GM21381 (cell line): ENCODE measurements around the gene RNF123.

Source experiments
- ATAC-seq: cut with Tn5 transposase; IDR thresholded peaks from one replicate; pipeline ENCODE4 v1.9.1; 2021; ENCODE audit warnings: mild to moderate bottlenecking, moderate library complexity; ENCODE audit not compliant: unreplicated experiment

Gene RNF123

DNA sequence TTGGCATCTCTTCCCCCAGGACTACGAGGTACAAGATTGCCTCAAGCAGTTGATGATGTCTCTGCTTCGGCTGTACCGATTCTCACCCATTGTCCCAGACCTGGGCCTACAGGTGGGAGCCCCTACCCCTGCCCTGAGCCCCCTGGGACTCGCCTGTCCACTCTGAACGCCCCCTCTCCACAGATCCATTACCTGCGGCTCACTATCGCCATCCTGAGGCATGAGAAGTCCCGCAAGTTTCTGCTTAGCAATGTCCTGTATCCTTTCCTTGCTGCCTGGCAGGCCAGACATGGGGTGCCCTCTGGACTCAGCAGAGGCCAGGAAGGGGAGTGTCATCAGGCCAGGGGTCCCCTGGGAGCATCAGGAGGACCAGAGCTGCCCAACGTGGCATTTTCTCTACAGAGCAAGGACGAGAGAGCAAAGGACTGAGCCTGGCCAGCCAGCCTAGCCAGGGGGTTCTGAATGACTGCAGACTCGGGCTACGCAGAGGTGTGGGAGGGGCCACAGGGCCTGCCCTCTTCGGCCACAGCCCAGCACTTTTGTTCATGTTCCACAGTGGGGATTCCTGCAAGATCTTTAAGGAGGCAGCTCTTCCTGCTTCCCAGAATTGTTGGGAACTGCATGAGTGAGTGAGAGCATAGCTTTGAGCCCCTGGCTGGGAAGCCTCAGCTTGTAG is 11.2 kb downstream of the RNF123 start:
- no peak for ATAC-seq

DNA sequence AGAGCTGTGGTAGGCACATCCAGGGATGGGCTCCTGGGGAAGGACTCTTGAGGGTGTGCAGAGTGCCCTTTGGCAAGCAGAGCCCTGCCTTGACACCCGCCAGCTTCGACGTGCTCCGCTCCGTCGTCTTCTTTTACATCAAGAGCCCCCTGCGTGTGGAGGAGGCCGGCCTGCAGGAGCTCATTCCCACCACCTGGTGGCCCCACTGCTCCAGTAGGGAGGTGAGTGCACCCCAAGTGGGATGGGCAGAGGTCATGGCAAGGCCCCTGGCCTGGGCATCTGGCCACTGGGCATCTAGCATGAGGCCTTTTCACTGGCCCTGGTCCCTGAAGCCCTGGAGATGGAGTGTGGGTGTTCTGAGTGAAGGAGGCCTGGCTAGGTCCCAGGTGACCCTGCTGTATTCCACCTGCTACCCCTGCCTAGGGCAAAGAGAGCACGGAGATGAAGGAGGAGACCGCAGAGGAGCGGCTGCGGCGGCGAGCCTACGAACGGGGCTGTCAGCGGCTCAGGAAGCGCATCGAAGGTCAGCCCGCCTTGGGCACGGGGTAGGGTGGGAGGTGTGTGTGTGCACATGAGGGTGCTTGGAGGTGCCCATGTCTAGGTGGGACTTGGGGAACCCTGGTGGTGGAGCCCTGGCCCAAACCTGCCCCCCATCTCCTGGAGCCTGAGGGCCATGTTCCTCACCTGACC is 12.2 kb downstream of the RNF123 start:
- ATAC-seq, result no peak

DNA sequence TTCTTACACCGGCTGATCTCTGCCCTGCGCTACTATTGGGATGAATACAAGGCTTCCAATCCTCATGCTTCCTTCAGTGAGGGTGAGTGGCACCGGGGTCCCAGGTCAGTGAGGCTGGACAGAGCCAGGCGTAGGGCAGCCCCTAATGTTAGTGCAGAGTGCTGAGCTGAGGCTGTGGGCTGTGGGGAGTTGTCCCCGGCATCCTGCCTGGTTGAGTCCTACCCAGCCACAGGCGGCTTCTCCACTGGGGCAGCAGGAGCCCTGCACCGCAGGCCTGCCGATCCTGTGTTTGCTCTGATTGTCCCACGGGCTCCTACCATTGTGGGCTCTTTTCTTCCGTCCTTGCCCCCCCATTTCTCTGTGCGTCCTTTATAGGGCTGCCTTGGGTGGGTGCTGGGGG is 13.3 kb downstream of the RNF123 start:
- no peak for ATAC-seq

DNA sequence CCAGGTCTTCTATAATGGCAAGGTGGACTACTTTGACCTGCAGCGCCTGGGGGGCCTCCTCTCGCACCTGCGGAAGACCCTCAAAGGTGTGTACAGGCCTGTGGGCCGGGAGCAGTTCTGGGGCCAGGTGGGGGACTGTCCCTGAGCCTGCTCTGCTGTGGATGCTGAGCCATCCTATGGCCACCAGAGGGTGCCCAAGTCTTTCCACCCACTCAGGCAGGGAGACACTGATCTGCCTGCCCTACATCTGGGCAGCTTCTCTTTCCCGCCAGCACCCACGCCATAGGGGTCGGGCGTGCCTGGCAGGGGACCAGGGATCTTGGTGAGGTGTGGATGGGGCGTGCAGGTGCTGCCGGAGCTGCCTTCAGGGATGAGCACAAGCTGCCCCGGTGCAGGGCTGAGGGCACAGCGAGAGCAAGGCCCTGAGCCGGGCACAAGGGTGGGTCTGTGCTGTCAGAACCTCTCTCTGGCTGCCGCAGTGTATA is 14.1 kb downstream of the RNF123 start:
- ATAC-seq, result no peak

DNA sequence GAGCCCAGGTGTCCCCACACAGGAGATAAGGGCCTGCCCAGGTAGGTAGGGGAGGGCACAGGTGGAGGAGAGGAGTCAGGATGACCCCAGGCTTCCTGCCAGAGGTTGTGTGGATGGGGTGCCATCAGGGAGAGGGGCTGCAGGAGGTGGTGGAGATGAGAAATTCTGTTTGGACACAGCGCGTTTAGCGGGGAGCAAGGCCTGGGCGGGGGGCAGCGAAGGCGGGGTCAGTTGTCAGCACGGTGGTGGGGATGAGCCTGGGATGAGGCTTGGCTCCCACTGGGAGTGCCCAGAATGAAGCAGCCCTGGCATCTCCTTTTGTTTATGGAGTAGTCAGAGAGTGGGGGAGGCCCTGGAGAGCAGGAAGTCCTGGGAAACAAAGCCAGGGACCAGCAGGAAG is 14.6 kb downstream of the RNF123 start:
- no peak for ATAC-seq

DNA sequence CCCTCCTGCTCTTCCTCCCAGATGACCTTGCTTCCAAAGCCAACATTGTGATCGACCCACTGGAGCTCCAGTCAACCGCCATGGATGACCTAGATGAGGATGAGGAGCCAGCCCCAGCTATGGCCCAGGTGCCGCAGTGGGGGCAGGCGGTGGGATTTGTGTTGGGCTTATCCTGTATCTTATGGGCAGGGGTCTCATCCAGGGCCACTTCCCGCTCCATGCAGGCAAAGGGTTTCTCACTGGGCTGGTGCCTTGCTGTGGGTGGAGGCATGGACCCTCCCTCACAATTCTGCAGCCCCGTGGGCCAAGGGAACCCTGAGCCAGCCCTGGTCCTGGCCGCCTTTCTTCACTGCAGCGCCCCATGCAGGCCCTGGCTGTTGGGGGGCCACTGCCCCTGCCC is 15.3 kb downstream of the RNF123 start:
- ATAC-seq, result no peak

DNA sequence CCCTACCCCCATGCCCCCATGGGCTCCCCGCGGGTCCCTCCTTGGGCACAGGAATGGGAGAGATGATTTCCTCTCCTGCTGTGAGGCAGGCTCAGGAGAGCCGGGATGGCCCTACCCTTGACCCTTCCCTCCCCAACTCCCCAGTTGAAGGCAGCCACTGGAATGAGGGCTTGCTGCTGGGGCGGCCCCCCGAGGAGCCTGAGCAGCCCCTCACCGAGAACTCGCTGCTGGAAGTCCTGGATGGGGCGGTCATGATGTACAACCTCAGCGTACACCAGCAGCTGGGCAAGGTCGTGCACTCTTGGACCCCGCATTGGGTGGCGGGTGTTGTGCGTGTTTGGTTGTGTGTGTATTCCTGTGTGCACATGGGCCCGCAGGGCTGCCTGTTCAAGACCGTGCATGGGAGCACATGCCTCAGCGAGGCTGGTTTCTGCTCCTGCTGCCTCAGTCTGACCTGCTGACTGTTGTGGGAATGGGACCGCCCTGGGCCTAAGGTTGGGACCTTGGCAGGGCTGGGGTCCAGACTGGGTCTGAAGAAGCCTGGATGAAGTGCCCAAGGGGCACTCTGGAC is 16.1 kb downstream of the RNF123 start:
- ATAC-seq, result no peak

DNA sequence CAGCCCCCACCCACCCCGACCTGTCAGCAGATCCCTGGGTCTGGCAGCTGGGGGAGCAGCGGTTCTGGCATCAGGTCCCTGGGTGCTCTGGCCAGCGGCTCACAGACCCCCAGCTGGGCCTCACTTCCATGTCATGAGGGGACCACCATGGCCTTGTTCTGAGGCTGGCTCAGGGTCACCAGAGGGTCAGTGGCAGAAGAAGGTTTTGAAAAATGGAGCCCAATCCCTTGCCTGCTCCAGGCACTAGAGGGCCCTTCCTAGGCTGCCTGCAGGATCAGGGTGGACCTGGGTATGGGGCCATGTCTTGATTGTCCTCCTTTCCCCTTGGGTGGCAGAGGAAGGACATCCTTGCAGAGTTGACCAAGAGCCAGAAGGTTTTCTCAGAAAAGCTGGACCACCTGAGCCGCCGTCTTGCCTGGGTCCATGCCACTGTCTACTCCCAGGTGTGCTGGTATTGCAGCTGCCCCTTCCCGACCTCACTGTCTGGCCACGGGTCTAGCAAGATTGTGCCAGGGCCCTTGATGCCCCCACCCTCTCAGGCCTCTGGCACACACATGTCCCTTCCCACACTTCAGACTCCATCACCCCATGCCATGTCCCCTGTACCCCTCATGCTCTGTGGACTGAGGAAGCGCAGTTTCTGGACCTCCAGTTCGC is 17.2 kb downstream of the RNF123 start:
- no peak for ATAC-seq

DNA sequence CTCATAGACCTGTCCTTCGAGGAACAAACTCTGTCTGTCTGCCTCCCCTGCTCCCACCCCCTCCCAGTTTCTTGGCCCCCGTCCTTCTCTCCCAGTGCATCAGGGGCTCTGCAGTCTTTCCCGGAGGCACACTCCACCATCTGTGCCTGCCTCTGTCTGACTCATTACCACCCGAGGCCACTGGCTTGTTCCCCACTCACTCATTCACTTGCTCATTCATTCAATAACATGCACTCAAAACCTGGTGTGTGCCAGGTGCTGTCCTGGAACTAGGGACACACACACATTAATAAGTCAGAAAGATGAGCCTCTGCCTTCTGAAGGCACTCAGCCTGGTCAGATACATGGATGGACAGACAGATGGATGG is 17.7 kb downstream of the RNF123 start:
- no peak for ATAC-seq

DNA sequence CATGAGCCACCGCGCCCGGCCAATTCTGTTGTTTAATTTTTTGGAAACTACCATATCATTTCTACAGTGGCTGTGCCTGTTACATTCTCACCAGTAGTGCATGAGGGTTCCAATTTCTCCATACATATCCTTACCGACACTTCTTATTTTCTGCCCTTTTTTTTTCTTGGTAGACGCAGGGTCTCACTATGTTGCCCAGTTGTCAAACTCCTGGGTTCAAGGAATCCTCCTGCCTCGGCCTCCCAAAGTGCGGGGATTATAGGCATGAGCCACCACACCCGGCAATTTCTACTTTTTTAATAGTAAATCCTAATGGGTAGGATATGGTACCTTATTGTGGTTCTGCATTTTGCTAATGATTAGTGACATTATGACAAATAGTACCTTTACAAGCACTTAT is 20.5 kb downstream of the RNF123 start:
- no peak for ATAC-seq

DNA sequence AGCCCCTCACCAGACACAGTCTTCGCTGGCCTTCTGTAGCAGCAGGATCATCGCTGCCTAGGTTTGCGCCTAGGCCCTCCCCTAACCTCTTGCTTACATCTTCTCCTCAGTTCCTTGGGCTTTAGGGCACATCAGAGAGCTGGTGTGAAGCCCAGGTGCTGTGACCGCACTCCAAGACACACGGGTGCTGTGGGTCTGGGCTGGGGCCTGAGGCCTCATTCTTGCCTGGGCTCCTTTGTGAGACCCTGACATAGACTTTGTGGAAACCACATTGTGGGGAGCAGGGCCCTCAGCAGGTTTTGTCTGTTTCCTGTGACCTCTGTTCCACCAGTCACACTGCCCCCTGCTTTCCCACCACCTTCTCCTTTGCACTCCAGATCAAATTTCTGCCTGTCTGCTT is 22.1 kb downstream of the RNF123 start:
- no peak for ATAC-seq

DNA sequence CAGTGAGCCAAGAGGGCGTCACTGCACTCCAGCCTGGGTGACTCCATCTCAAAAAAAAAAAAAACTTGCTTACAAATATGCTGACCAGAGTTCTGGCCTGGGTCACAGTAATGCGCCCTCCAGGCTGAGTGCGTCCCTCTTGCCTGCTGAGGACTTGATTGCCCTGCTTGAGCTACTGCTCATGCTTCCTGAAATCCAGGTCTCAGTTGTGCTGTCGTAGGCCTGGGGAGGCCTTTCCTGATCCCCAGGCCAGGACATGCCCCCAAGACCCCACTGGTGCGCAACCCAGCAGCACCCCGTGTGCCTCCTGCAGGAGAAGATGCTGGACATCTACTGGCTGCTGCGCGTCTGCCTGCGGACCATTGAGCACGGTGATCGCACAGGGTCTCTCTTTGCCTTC is 22.8 kb downstream of the RNF123 start:
- no peak for ATAC-seq

DNA sequence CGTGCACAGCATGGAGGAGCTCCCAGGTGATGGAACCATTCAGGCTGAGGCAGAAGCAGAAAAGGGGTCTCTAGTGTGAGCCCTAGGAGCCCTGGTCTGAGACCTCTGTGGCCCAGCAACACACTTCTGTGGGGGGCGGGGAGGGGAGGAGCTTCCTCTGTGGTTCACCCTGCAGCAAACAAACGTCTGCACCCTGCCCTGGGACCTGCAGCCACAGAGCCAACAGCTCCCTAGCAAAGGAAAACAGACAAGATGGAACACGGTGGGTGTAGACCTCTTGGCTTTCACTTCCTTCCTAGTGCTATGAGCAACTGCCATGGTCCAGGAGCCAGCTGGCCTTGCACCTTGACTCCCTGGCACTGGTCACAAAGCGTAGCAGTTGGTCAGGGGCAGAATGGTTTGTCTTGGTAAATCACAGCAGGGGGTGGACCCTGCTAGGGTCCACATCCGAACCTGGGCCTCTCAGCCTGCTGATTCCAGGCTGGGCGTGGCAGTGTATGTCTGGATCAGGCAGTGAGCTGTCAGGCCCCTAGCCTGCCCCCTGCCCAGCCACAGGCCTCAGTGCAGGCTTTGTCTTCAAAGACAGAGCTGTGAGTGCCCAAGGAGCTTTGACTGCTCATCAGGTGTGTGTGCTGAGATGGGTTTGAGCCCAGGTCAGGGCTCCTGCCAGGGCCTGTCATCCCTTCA is 23.4 kb downstream of the RNF123 start:
- no peak for ATAC-seq

DNA sequence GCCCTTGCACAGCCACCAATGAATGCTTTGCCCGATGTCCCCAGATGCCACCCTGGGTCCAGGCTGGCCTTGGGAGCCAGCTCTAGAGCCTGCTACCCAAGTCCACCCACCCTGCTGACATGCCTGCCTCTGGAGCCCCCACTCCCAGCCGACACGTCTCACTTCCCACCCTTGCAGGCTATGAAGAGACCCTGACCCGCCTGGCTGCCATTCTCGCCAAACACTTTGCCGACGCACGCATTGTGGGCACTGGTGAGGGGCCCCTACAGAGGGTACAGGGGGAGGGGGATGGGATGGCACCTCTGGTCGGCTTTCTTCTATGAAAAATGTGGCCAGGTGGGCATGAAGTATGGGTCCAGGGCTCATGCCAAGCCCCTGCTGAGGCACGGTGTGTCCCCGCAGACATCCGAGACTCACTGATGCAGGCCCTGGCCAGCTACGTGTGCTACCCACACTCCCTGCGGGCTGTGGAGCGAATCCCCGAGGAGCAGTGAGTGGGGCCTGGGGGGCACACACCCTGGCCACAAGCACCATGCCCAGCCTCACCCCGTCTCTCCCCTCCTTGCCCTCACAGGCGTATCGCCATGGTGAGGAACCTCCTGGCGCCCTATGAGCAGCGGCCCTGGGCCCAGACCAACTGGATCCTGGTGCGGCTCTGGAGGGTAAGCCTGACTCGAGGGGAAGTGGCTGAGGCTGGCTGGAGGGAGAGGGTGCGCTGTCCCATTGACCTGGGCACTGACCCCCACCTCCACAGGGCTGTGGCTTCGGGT is 24.2 kb downstream of the RNF123 start:
- ATAC-seq, result no peak

DNA sequence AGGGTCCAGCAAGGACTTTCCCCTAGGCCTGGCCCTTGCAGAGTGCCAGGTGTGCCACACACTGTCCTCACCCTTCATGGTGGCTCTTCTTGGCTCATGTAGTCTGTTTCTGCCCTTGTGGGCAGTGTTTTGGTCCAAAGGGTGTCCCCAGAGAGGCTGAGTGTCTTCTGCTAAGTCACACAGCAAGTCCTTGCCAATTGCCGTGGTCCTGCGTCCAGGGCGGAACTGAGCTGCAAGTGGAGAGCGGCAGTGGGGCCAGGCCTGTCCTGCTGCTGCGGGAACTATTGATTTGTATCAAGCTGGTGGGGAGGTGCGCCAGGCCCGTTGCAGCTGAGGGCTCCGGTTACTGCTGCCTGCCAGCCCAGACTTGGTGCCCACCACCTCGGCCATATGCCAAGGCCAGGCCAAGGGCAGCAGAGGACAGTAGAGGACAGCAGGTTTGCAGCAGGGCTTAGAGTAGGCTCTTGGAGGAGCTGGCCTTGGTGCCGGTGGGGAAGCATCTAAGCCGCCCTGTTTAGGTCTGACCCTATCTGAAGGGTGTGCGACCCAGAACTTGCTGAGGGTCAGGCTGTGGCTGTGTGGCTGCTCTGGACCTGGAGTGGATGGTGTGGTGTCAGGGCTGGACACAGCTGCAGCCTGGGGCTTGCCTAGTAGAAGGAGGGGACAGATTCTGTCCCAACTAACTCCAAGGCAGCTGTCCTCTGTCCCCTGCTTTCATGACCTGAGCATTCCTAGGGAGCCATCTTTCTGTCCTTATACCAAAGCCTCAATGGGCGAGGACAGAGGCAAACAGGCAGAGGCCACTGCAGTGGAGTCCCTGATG is 25.6 kb downstream of the RNF123 start:
- ATAC-seq, result no peak

DNA sequence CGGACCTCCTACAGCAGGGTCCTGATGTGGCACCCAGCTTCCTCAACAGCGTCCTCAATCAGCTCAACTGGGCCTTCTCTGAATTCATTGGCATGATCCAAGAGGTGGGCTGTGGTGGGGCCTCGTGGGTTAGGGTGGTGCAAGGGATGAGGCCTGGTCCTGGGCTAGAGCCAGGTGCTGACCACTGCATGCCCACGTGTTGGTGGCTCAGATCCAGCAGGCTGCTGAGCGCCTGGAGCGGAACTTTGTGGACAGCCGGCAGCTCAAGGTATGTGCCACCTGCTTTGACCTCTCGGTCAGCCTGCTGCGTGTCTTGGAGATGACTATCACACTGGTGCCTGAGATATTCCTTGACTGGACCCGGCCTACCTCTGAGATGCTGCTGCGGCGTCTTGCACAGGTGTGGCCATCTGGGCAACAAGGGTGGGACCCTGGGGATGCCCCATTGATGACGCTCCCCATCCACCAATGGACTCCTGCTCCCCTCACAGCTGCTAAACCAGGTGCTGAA is 26.3 kb downstream of the RNF123 start:
- ATAC-seq, result no peak

DNA sequence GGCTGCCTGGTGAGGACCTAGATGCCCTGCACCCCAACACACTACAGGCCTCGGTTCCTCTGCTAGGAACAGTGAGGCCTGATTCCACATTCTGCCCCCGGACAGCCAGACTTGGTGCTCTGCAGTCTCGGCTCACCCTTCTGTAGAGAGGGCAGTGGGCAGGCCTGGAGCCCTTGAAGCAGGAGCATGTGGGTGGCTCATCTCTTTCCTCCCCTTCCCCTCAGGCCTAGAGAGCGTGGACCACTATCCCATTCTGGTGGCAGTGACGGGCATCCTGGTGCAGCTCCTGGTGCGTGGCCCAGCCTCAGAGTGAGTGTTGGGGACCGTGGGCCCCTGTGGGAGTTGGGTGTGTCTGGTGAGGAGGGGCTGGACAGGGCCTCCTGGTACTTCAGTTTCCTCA is 26.8 kb downstream of the RNF123 start:
- ATAC-seq, result no peak

DNA sequence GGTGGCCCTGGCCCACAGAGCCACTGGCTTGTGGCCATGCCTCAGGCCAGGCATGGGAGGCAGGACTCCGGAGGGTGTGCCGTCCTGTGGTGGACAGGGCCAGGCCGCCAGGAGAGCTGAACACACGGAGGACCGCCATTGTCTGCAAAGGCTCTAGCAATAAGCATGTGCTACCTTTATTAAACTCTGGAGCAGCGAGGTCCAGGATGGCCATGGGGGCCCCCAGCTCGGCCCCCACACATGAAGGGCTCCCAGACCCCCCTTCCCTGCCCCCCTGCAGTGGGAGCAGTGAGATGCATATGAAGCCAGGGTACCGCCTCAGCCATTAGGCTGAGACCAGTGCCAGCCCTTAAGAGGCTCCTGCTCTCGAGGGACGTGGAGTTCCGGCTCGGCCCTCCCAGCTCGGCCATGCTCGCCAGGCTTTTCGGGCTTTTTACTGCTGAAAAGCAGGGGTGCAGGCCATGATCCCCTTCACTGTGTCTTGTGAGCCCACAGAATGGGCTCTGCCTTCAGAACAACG is 27.4 kb downstream of the RNF123 start:
- ATAC-seq, result no peak

DNA sequence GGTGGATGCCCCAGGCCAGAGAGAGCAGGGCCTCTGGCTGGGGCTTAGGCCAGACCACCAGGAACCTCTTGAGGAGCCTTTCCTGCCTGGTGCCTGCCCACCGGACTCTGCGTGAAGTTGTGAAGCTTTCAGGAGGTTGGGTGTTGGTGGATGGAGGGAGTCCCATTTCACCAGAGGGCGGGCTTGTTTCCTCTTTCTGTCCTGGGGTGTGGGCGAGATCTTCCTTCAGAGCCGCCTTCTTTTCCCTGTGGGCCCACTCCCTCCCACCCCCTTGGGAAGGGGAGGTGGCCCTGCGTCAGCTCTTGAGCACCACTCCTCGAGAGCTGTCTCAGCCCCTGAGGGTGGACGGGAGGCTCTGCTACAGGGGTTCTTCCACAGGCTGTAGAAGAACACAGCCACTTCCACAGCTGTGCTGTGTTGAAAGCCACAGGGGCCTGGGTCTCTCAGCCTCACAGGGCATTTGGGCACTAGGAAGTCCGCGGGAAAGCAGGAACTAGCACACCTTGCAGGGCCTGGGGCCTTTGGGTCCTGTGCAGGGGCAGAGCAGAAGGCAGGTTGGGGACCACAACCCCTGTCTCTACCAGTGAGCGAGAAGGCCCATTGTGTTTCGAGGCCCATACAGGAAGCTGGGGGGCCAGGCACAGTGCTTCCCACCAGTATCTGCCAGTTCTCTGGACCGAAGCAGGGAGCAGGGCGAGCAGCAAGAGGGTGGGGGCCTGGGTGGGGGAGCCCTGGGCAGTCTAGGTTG is 28.0 kb downstream of the RNF123 start:
- ATAC-seq, result no peak
